Measurements from ENCODE around the gene APBB2. TPM values are rescaled to one million over a fixed set of nuclear protein-coding genes. Genes with fewer than 3 reads are reported as not detected.

The APBB2 gene
- total RNA-seq, 1 experiment from 2014 or later = 49.0 TPM

DNA sequence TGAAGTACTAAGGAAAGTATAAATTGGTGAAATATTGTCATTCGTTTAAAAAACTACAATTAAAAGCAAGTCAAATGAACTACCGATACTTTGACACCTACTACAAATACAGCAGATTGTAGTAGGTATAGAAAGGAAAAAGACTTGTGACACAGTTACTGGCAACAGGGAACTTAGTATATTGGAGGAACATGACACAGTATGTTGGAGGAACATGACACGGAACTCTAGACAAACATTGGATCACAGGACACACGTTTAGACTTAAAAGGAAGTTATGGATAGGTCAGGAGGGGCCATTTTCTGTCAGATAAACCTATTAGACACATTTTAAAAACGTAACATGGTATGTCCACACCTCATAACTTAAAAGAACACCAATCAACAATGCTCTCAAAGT, 132.5 kb downstream of the APBB2 start:
- peaks cover 10% of the 10 kb centered on the region for H3K36me3 Mint-ChIP-seq
- ATAC-seq = no peak
- no peaks in the 10 kb centered on the region for H3K27me3 Mint-ChIP-seq (ENCODE audit: low read depth)
- ChIA-PET POLR2A (no interaction called here), CTCF (no interaction called here)
- peaks cover 7% of the 10 kb centered on the region for H3K4me1 Mint-ChIP-seq
- no peak overlapping the region for H3K4me3 Mint-ChIP-seq
- no peak for DNase-seq (ENCODE audit: low spot score)
- peaks cover 11% of the 10 kb centered on the region for H3K9me3 Mint-ChIP-seq
- H3K27ac Mint-ChIP-seq = no peak overlapping the region
- TF ChIP-seq, protein P1, sequence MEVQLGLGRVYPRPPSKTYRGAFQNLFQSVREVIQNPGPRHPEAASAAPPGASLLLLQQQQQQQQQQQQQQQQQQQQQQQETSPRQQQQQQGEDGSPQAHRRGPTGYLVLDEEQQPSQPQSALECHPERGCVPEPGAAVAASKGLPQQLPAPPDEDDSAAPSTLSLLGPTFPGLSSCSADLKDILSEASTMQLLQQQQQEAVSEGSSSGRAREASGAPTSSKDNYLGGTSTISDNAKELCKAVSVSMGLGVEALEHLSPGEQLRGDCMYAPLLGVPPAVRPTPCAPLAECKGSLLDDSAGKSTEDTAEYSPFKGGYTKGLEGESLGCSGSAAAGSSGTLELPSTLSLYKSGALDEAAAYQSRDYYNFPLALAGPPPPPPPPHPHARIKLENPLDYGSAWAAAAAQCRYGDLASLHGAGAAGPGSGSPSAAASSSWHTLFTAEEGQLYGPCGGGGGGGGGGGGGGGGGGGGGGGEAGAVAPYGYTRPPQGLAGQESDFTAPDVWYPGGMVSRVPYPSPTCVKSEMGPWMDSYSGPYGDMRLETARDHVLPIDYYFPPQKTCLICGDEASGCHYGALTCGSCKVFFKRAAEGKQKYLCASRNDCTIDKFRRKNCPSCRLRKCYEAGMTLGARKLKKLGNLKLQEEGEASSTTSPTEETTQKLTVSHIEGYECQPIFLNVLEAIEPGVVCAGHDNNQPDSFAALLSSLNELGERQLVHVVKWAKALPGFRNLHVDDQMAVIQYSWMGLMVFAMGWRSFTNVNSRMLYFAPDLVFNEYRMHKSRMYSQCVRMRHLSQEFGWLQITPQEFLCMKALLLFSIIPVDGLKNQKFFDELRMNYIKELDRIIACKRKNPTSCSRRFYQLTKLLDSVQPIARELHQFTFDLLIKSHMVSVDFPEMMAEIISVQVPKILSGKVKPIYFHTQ (CRISPR knock-in tag; IDR thresholded peaks at IDR 0.05) = no peak
- TF ChIP-seq, protein P2, sequence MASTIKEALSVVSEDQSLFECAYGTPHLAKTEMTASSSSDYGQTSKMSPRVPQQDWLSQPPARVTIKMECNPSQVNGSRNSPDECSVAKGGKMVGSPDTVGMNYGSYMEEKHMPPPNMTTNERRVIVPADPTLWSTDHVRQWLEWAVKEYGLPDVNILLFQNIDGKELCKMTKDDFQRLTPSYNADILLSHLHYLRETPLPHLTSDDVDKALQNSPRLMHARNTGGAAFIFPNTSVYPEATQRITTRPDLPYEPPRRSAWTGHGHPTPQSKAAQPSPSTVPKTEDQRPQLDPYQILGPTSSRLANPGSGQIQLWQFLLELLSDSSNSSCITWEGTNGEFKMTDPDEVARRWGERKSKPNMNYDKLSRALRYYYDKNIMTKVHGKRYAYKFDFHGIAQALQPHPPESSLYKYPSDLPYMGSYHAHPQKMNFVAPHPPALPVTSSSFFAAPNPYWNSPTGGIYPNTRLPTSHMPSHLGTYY (CRISPR knock-in tag; IDR thresholded peaks at IDR 0.05) = no peak
- TF ChIP-seq TP53 (CRISPR knock-in tag; IDR thresholded peaks at IDR 0.05) (no peak), RORB (CRISPR knock-in tag; IDR thresholded peaks at IDR 0.05) (no peak), SP1 (CRISPR knock-in tag; conservative IDR thresholded peaks at IDR 0.05) (no peak), FOXK1 (CRISPR knock-in tag; IDR thresholded peaks at IDR 0.05) (no peak), NFYB (CRISPR knock-in tag; conservative IDR thresholded peaks at IDR 0.05; ENCODE audit: low read depth) (no peak), ZNF416 (CRISPR knock-in tag; IDR thresholded peaks at IDR 0.05) (no peak), FOXJ3 (CRISPR knock-in tag; IDR thresholded peaks at IDR 0.05; ENCODE audit: borderline replicate concordance) (no peak), ZNF219 (CRISPR knock-in tag; IDR thresholded peaks at IDR 0.05; ENCODE audit: borderline replicate concordance) (no peak)
- TF ChIP-seq, protein P3, sequence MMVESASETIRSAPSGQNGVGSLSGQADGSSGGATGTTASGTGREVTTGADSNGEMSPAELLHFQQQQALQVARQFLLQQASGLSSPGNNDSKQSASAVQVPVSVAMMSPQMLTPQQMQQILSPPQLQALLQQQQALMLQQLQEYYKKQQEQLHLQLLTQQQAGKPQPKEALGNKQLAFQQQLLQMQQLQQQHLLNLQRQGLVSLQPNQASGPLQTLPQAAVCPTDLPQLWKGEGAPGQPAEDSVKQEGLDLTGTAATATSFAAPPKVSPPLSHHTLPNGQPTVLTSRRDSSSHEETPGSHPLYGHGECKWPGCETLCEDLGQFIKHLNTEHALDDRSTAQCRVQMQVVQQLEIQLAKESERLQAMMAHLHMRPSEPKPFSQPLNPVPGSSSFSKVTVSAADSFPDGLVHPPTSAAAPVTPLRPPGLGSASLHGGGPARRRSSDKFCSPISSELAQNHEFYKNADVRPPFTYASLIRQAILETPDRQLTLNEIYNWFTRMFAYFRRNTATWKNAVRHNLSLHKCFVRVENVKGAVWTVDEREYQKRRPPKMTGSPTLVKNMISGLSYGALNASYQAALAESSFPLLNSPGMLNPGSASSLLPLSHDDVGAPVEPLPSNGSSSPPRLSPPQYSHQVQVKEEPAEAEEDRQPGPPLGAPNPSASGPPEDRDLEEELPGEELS (CRISPR knock-in tag; IDR thresholded peaks at IDR 0.05) = no peak
- TF ChIP-seq, protein P4, sequence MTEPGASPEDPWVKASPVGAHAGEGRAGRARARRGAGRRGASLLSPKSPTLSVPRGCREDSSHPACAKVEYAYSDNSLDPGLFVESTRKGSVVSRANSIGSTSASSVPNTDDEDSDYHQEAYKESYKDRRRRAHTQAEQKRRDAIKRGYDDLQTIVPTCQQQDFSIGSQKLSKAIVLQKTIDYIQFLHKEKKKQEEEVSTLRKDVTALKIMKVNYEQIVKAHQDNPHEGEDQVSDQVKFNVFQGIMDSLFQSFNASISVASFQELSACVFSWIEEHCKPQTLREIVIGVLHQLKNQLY (CRISPR knock-in tag; IDR thresholded peaks at IDR 0.05) = no peak
- TF ChIP-seq, protein P5, sequence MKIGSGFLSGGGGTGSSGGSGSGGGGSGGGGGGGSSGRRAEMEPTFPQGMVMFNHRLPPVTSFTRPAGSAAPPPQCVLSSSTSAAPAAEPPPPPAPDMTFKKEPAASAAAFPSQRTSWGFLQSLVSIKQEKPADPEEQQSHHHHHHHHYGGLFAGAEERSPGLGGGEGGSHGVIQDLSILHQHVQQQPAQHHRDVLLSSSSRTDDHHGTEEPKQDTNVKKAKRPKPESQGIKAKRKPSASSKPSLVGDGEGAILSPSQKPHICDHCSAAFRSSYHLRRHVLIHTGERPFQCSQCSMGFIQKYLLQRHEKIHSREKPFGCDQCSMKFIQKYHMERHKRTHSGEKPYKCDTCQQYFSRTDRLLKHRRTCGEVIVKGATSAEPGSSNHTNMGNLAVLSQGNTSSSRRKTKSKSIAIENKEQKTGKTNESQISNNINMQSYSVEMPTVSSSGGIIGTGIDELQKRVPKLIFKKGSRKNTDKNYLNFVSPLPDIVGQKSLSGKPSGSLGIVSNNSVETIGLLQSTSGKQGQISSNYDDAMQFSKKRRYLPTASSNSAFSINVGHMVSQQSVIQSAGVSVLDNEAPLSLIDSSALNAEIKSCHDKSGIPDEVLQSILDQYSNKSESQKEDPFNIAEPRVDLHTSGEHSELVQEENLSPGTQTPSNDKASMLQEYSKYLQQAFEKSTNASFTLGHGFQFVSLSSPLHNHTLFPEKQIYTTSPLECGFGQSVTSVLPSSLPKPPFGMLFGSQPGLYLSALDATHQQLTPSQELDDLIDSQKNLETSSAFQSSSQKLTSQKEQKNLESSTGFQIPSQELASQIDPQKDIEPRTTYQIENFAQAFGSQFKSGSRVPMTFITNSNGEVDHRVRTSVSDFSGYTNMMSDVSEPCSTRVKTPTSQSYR (CRISPR knock-in tag; IDR thresholded peaks at IDR 0.05) = no peak
- TF ChIP-seq, protein P6, sequence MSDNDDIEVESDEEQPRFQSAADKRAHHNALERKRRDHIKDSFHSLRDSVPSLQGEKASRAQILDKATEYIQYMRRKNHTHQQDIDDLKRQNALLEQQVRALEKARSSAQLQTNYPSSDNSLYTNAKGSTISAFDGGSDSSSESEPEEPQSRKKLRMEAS (CRISPR knock-in tag; IDR thresholded peaks at IDR 0.05) = no peak

DNA sequence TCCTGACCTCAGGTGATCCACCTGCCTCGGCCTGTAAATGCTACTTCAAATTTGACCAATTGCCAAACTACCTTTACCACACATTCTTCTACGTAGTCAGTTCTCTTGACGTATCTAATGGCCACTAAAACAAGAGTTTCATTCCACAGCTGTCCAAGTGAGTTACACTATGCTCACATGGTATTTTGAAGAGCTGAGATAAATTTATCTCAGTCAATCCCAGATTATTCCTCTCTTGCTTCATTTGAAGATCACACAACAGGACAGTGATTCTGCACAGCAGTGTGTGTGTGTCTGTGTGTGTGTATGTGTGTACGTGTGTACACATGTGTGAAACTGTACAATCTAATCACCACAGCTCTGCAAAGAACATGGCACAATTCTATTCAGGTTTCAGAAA, 133.4 kb downstream of the APBB2 start:
- H3K4me3 Mint-ChIP-seq = no peak overlapping the region
- H3K36me3 Mint-ChIP-seq = peaks cover 2% of the 10 kb centered on the region; the same call in 1 of the 2 replicates
- H3K9me3 Mint-ChIP-seq = peaks cover 3% of the 10 kb centered on the region
- DNase-seq (ENCODE audit: low spot score) (no peak), ATAC-seq (no peak)
- peaks cover 9% of the 10 kb centered on the region for H3K4me1 Mint-ChIP-seq
- H3K27me3 Mint-ChIP-seq (ENCODE audit: low read depth) = no peaks in the 10 kb centered on the region
- POLR2A ChIA-PET = interaction anchor here (0.7 kb wide), 1 partner anchor 17 kb away, joined by 4 read pairs; no protein-coding TSS in a partner anchor
- no peak overlapping the region for H3K27ac Mint-ChIP-seq
- CTCF ChIA-PET = interaction anchor here (0.6 kb wide), 1 partner anchor 798 kb away, joined by 3 read pairs; no protein-coding TSS in a partner anchor
- TF ChIP-seq, protein P7, sequence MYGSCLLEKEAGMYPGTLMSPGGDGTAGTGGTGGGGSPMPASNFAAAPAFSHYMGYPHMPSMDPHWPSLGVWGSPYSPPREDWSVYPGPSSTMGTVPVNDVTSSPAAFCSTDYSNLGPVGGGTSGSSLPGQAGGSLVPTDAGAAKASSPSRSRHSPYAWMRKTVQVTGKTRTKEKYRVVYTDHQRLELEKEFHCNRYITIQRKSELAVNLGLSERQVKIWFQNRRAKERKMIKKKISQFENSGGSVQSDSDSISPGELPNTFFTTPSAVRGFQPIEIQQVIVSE (CRISPR knock-in tag; IDR thresholded peaks at IDR 0.05; ENCODE audit: borderline replicate concordance) = no peak
- TF ChIP-seq, protein P8, sequence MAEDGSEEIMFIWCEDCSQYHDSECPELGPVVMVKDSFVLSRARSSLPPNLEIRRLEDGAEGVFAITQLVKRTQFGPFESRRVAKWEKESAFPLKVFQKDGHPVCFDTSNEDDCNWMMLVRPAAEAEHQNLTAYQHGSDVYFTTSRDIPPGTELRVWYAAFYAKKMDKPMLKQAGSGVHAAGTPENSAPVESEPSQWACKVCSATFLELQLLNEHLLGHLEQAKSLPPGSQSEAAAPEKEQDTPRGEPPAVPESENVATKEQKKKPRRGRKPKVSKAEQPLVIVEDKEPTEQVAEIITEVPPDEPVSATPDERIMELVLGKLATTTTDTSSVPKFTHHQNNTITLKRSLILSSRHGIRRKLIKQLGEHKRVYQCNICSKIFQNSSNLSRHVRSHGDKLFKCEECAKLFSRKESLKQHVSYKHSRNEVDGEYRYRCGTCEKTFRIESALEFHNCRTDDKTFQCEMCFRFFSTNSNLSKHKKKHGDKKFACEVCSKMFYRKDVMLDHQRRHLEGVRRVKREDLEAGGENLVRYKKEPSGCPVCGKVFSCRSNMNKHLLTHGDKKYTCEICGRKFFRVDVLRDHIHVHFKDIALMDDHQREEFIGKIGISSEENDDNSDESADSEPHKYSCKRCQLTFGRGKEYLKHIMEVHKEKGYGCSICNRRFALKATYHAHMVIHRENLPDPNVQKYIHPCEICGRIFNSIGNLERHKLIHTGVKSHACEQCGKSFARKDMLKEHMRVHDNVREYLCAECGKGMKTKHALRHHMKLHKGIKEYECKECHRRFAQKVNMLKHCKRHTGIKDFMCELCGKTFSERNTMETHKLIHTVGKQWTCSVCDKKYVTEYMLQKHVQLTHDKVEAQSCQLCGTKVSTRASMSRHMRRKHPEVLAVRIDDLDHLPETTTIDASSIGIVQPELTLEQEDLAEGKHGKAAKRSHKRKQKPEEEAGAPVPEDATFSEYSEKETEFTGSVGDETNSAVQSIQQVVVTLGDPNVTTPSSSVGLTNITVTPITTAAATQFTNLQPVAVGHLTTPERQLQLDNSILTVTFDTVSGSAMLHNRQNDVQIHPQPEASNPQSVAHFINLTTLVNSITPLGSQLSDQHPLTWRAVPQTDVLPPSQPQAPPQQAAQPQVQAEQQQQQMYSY (CRISPR knock-in tag; IDR thresholded peaks at IDR 0.05) = no peak
- TF ChIP-seq, protein P9, sequence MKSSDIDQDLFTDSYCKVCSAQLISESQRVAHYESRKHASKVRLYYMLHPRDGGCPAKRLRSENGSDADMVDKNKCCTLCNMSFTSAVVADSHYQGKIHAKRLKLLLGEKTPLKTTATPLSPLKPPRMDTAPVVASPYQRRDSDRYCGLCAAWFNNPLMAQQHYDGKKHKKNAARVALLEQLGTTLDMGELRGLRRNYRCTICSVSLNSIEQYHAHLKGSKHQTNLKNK (CRISPR knock-in tag; IDR thresholded peaks at IDR 0.05) = no peak
- TF ChIP-seq PRRX2 (CRISPR knock-in tag; IDR thresholded peaks at IDR 0.05) (no peak), ZNF263 (CRISPR knock-in tag; IDR thresholded peaks at IDR 0.05; ENCODE audit: low read depth) (no peak)
